OCI-M2 (cell line): ENCODE data around the gene CACNA2D2.

Experiments used
- DNase-seq: peaks from one replicate; lab custom pipeline; 2025; ENCODE audit not compliant: unreplicated experiment; lab: John Stamatoyannopoulos, UW

CACNA2D2 gene

GRCh38 chr3:50336452-50337174, 166.8 kb downstream of the CACNA2D2 start:
- DNase-seq = no peak

- no peak for DNase-seq
Observed at GRCh38 chr3:50334339-50335075, 168.9 kb downstream of the CACNA2D2 start.

GRCh38 chr3:50333744-50334328, 169.6 kb downstream of the CACNA2D2 start:
- no peak for DNase-seq

- DNase-seq = no peak
Observed at GRCh38 chr3:50331364-50331907, 172.0 kb downstream of the CACNA2D2 start.

- DNase-seq = no peak
Observed at GRCh38 chr3:50330330-50330729, 173.1 kb downstream of the CACNA2D2 start.

GRCh38 chr3:50327943-50328691, 175.3 kb downstream of the CACNA2D2 start, which contains the start of gene TUSC2:
Gene TUSC2, minus strand, starts transcription at chr3:50328223. Its CDS starts 124 bp downstream, at chr3:50328099.
- peak; percentile 79 for DNase-seq

- DNase-seq = no peak
Observed at GRCh38 chr3:50327129-50327528, 176.3 kb downstream of the CACNA2D2 start.

GRCh38 chr3:50326182-50326541, 177.3 kb downstream of the CACNA2D2 start:
- DNase-seq = no peak

- no peak for DNase-seq
Observed at GRCh38 chr3:50325497-50326181, 177.8 kb downstream of the CACNA2D2 start.

GRCh38 chr3:50325113-50325480, 178.3 kb downstream of the CACNA2D2 start:
- no peak for DNase-seq

GRCh38 chr3:50324351-50325112, 178.9 kb downstream of the CACNA2D2 start:
- peak; percentile 47 for DNase-seq

- DNase-seq = no peak
Observed at GRCh38 chr3:50323614-50324199, 179.7 kb downstream of the CACNA2D2 start.

- DNase-seq = no peak
Observed at GRCh38 chr3:50323092-50323600, 180.3 kb downstream of the CACNA2D2 start.

GRCh38 chr3:50322386-50323091, 180.9 kb downstream of the CACNA2D2 start, which contains the start of gene HYAL2:
Gene HYAL2, minus strand, starts transcription at chr3:50322745. Its CDS starts 2,256 bp downstream, at chr3:50320489.
- DNase-seq = no peak

- DNase-seq = no peak
Observed at GRCh38 chr3:50322115-50322385, 181.4 kb downstream of the CACNA2D2 start.

- peak; percentile 61 for DNase-seq
Observed at GRCh38 chr3:50321336-50322114, 181.9 kb downstream of the CACNA2D2 start.

GRCh38 chr3:50320853-50321335, 182.5 kb downstream of the CACNA2D2 start:
- no peak for DNase-seq
